ENCODE results near the gene MTA2. TPM values are rescaled to one million over a fixed set of nuclear protein-coding genes. Genes with fewer than 3 reads are reported as not detected.

MTA2 gene
- total RNA-seq, 4 donors from 2014 or later, result 50.9 to 87.4 (median 61.6) TPM

DNA sequence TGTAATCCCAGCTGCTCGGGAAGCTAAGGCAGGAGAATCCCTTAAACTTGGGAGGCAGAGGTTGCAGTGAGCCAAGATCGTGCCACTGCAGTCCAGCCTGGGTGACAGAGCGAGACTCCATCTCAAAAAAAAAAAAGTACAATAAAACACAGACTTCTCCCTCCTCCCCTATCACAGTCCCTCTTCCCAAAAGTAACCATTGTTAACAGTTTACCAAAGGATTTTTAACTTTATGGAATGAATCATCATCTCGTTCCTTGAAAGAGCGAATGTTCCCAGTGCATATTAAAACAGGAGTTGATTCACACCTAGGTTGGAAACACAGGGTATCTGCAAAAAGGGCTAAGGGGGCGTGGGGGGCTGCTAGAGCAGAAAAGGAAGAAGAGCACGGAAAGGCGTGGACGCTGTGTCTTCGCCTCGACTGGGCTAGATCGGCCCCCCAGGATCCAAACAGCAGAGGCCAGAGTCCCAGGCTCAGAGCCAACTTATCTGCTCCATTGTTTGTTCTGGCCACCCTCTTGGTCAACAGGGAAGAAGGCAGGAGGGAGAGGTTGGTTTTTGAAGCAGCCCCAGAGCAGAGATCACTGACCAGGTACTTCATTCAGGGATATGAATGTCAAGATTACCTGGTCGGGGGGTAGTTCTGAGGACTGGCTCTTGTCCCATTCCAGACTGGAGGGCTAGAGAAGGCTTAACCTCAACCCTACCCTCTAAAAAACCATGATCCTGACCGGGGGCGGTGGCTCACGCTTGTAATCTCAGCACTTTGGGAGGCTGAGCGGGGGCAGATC is 52.9 kb downstream of the MTA2 start:
- TF ChIP-seq, protein P1, sequence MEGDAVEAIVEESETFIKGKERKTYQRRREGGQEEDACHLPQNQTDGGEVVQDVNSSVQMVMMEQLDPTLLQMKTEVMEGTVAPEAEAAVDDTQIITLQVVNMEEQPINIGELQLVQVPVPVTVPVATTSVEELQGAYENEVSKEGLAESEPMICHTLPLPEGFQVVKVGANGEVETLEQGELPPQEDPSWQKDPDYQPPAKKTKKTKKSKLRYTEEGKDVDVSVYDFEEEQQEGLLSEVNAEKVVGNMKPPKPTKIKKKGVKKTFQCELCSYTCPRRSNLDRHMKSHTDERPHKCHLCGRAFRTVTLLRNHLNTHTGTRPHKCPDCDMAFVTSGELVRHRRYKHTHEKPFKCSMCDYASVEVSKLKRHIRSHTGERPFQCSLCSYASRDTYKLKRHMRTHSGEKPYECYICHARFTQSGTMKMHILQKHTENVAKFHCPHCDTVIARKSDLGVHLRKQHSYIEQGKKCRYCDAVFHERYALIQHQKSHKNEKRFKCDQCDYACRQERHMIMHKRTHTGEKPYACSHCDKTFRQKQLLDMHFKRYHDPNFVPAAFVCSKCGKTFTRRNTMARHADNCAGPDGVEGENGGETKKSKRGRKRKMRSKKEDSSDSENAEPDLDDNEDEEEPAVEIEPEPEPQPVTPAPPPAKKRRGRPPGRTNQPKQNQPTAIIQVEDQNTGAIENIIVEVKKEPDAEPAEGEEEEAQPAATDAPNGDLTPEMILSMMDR (IDR thresholded peaks at IDR 0.05; ENCODE audit: low read depth), result no peak

DNA sequence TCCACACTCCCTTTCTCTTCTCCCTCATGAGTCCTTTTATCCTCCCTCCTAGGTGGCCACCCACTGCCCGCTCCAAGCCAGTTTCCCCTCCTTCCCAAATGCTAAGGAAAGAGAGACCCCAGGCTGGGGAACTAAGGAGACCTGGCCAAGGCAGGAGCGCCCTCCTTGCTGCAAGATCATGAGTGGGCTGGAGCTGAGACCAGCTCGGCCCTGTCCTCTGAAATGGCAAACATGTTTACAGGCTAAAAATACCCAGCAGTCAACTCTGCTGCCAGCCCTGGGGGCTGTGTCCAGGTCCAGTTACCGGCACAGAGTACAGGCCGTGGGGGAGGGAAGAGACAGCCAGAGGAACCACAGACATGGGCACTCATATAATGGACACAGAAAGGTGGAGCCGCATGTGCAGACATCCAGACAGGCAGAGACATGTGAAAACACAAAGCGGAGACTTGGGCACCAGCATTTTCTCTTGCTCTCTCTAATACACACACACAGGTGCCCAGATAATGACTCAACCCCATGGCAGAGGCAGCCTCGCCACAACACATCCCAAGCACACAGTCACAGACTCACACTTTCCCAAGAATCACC is 53.9 kb downstream of the MTA2 start:
- TF ChIP-seq, protein P1 (IDR thresholded peaks at IDR 0.05; ENCODE audit: low read depth), result no peak

DNA sequence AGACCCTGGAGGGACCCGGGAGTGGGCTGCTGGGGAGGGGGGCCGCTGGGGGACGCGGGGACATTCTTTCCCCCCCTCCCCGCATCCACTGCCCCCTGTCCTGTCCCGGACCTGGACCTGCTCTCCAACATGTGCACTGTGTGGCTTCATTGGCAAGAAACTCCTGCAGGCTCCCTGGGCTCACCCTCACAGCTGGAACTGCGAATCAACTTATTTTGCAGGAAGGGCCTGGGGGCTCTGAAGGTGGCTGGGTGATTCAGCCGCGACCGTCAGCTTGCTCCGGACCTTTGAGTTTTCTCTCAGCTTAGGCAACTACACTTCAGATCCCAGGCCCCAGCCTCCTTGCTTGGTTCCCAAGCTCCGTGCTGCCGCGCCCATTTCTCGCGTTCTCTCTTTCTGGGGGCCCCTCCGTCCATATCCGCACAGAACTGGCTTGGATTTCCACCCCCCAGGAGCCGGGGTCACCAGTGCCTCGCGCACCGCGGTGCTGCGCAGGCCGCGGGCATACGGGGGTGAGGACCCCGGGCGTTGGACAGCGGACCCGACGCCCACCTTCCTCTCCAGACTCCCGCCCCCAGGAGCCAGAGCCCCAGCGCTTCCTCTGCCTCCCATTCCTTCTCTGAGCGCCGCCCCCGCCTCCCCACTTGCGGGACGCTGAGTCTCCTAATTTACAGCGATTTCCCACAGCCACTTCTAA is 54.6 kb downstream of the MTA2 start:
- TF ChIP-seq, protein P1 (IDR thresholded peaks at IDR 0.05; ENCODE audit: low read depth), result no peak

DNA sequence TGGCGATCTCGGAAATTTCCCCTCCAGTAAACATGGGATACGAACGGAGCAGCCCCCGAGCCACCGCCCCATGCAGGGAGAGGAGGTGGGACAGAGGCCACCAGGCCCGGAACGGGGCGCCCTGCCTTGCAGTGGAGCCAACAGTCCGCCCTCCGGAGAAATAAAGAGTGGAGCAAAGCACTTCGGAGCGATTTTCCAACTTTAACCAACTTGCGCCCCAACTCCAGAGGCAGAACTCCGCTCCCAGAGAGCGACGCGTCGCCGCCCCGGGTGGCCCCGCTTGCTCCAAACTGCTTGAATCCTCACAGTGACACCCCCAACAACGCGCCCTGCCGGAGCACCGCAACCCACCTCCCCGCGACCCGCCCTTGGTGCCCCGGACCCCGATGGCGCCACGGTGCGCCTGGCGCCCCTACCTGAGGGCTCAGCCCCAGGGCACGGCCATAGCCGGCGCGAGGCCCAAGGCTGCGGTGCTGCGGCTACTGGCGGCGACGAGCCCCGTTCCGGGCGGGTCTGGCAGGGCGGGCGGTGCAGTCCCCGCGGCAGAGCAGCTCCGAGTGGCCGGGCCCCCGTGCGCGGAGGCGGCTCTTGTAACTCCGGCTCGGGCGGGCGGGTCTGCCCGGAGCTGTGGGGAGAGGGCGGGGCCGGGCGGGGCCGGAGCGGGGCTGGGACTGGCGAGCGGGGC is 55.3 kb downstream of the MTA2 start, which contains the start of gene AHNAK:
TSS of gene AHNAK (minus strand) at position 563 of the 685 bp plus-strand sequence. CDS start 10,708 bp downstream, outside the sequence.
- TF ChIP-seq, protein P1 (IDR thresholded peaks at IDR 0.05; ENCODE audit: low read depth), result no peak

DNA sequence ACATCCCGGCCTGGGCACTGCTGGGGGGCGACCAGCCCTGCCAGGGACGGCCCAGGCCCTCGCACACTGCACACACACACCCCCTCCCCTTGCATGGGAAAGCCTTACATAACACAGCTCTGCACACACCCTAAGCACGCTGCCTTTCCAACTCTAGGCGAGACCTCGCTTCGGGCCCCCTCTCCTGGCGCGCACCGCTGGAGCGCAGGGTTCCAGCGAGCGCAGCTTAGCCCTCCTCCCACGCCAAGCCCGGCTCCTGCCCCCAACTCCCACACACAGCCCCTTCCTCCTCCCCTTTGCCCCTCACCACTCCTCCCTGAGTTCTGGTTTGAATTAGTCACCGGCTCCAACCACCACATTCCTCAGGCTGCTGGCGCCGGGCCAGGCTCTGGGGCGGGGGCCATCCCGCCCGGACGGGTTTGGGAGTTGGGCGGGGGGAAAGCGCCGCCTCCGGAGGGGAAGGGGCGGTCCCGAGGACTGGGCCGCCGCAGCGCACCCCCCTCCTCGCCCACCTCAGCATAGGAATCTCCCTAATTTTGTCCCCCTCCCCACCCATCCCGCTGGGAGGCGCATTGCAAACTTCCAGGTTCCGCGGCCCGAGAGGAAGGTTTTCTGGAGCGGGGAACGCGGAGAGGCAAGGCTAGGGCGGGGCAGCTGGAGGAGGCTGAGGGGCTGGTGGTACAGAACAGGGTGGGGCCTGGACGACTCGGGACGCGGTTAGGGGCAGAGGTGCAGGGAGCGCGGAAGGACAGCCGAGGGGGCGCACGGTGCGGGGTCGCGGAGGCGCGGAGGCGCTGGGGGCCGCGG is 56.0 kb downstream of the MTA2 start:
- TF ChIP-seq, protein P1 (IDR thresholded peaks at IDR 0.05; ENCODE audit: low read depth), result no peak

DNA sequence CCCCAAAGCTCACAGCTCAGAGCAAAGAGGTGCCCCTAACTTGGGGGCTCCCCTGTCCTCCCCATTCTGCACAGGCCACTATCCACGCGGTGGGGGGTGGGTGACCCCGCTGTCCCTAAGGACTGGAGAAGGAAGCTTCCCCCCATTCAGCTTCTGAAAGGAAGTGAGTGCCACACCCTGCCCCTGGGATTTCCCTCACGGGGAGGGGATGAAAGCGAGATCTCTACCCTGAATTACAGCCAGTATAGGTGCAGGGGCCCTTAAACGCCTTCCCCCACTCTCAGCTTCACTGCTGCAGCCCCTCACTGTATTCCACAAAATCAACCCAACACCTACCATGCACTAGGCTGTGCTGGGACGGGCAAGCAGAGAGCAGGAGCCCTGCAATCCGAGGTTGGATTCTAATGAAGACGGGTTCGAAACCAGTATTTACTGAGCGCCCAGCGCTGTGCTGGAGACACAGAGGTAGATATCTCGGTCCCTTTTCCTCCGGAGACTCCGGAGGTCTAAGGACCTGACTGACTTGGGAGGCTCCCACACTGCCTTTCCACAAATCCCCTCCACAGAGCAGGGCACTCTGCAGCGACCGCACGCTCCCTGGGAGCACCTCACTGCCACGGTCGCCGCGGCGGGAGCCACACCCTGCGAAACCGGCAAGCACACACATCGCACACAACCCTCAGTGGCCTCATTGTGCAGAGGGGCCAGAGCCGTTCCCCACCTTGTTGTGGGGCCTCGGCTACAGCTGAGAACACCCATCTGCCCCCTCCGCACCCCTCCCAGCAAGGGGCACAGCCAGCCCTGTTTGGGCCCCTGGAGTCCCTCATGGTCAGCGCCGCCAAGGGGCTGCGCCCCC is 56.9 kb downstream of the MTA2 start:
- TF ChIP-seq, protein P1 (IDR thresholded peaks at IDR 0.05; ENCODE audit: low read depth), result no peak

Measured in subcutaneous adipose tissue (tissue), 4 donors.